Panc1 (cell line): Measurements from ENCODE around the gene RABGAP1. TPM values are rescaled to one million over a fixed set of nuclear protein-coding genes. Genes with fewer than 3 reads are reported as not detected.

Experiments used
- ATAC-seq: fragments of 200-7000 bp; cut with Tn5 transposase; 2 replicates; pipeline ENCODE4 v1.9.1; 2020; ENCODE audit warnings: mild to moderate bottlenecking, moderate library complexity
- BruUV-seq: library from RNA; stranded (reverse); fragments of 400-500 nt; replicated peaks from 2 replicates; lab custom pipeline; 2021; lab: Mats Ljungman, UMichigan
- CTCF ChIA-PET: fragments of 300-600 bp; sonication (Branson Sonifier 250); formaldehyde crosslinking; loops from one replicate; lab custom pipeline; 2022; ENCODE audit warnings: antibody characterized with exemption; lab: Charles Lee
- POLR2A ChIA-PET: fragments of 300-600 bp; sonication (Branson Sonifier 250); formaldehyde crosslinking; loops from one replicate; lab custom pipeline; 2022; ENCODE audit warnings: antibody characterized with exemption; lab: Charles Lee
- DNase-seq: peaks from one replicate; pipeline ENCODE4 v3.0.0-alpha.2; 2010; ENCODE audit warnings: low read depth, low spot score
- H3K27ac ChIP-seq: 2 replicates; pipeline ENCODE4 v1.5.1; 2011; ENCODE audit warnings: mild to moderate bottlenecking, low read length, inconsistent platforms
- H3K27me3 ChIP-seq: fragments of 200-500 bp; sonication (Bioruptor generic); 2 replicates; pipeline ENCODE4 v1.6.0; 2014; ENCODE audit warnings: low read length, inconsistent platforms; ENCODE audit not compliant: control insufficient read depth, insufficient read depth
- H3K36me3 ChIP-seq: fragments of 200-500 bp; sonication (Bioruptor generic); 2 replicates; pipeline ENCODE4 v1.5.1; 2014; ENCODE audit warnings: inconsistent platforms, mild to moderate bottlenecking, low read length, moderate library complexity; ENCODE audit not compliant: control insufficient read depth, insufficient read depth
- H3K4me1 ChIP-seq: 2 replicates; pipeline ENCODE4 v1.5.1; 2011; ENCODE audit warnings: inconsistent platforms, mild to moderate bottlenecking, low read length, moderate library complexity; ENCODE audit not compliant: control insufficient read depth, insufficient read depth
- H3K4me3 ChIP-seq, 2 experiments: 2 replicates each; pipeline ENCODE4 v1.5.1; 2011 to 2012; ENCODE audit warnings: low read depth in 2 of 2, low read length in 2 of 2, mild to moderate bottlenecking in 2 of 2, inconsistent platforms in 1 of 2, moderate library complexity in 1 of 2
- H3K9me3 ChIP-seq: fragments of 200-500 bp; sonication (Bioruptor generic); 2 replicates; pipeline ENCODE4 v1.5.1; 2014; ENCODE audit warnings: low read depth, mild to moderate bottlenecking, inconsistent platforms, low read length, moderate library complexity; ENCODE audit not compliant: control insufficient read depth, insufficient read depth
- POLR2AphosphoS5 ChIP-seq: IDR thresholded peaks from 2 replicates; pipeline ENCODE4 v1.6.1; 2012; ENCODE audit warnings: mild to moderate bottlenecking, low read depth, low read length, moderate library complexity
- SIN3A ChIP-seq: IDR thresholded peaks from 2 replicates; pipeline ENCODE4 v1.6.1; 2012; ENCODE audit warnings: low read depth, mild to moderate bottlenecking, low read length, moderate library complexity, borderline replicate concordance; ENCODE audit not compliant: insufficient read depth
- TCF7L2 ChIP-seq: IDR thresholded peaks from 2 replicates; pipeline ENCODE4 v1.6.1; 2011; ENCODE audit warnings: mild to moderate bottlenecking, low read depth, low read length, inconsistent platforms
- in situ Hi-C: cut with HindIII; loops from 2 replicates; pipeline ENCODE4 v1.10.0; 2016; ENCODE audit warnings: low sequenced_read_pairs, low pct_unique_long_range_greater_than_20kb
- intact Hi-C: fragments of 100-400 bp; cut with micrococcal nuclease; formaldehyde crosslinking; loops from one replicate; pipeline ENCODE4 v1.10.0; 2022; ENCODE audit not compliant: unreplicated experiment
- total RNA-seq: library from RNA; stranded (reverse); gene quantifications from one replicate; pipeline ENCODE4 v1.2.1, GENCODE V29; 2021; ENCODE audit not compliant: unreplicated experiment
- TF ChIP-seq, protein P1 (sequence below): fragments of 450-650 bp; IDR thresholded peaks from 2 replicates; pipeline ENCODE4 v1.5.1; 2017; ENCODE audit warnings: mild to moderate bottlenecking
- TF ChIP-seq, protein P2 (sequence below), 2 experiments: IDR thresholded peaks; 2 replicates each; pipeline ENCODE4 v1.6.1; 2011 to 2012; ENCODE audit warnings: low read depth in 2 of 2, control low read depth in 1 of 2, low read length in 1 of 2, mild to moderate bottlenecking in 1 of 2, moderate library complexity in 1 of 2; ENCODE audit not compliant: insufficient read depth in 1 of 2

RABGAP1 gene
- total RNA-seq, 1 experiment from 2014 or later, result 41.4 TPM

DNA sequence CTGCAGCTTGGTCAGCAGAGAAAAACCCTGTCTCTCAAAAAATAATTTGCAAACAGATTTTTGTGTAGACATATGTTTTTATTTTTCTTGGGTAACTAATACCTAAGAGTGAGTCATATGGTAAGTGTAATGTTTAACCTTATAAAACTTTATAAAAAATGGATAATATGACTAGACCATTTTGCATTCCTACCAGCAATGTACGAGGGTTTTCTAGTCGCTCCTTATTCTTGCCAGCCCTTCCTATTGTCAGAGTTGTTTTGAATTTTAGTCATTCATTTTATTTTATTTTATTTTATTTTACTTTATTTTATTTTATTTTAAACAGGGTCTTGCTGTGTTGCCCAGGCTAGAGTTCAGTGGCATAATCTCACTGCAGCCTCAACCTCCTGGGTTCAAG, 37.8 kb downstream of the RABGAP1 start:
- in situ Hi-C loops (no loop called here), intact Hi-C loops (no loop called here)
- Histone ChIP-seq H3K36me3 (no peaks in the 10 kb centered on the region), H3K27me3 (no peaks in the 10 kb centered on the region), H3K4me1 (no peaks in the 10 kb centered on the region), H3K4me3 (no peak overlapping the region), H3K9me3 (no peaks in the 10 kb centered on the region), H3K27ac (no peak overlapping the region)
- TF ChIP-seq POLR2AphosphoS5, result no peak
- TF ChIP-seq, protein P1, sequence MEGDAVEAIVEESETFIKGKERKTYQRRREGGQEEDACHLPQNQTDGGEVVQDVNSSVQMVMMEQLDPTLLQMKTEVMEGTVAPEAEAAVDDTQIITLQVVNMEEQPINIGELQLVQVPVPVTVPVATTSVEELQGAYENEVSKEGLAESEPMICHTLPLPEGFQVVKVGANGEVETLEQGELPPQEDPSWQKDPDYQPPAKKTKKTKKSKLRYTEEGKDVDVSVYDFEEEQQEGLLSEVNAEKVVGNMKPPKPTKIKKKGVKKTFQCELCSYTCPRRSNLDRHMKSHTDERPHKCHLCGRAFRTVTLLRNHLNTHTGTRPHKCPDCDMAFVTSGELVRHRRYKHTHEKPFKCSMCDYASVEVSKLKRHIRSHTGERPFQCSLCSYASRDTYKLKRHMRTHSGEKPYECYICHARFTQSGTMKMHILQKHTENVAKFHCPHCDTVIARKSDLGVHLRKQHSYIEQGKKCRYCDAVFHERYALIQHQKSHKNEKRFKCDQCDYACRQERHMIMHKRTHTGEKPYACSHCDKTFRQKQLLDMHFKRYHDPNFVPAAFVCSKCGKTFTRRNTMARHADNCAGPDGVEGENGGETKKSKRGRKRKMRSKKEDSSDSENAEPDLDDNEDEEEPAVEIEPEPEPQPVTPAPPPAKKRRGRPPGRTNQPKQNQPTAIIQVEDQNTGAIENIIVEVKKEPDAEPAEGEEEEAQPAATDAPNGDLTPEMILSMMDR, result no peak
- TF ChIP-seq, protein P2, sequence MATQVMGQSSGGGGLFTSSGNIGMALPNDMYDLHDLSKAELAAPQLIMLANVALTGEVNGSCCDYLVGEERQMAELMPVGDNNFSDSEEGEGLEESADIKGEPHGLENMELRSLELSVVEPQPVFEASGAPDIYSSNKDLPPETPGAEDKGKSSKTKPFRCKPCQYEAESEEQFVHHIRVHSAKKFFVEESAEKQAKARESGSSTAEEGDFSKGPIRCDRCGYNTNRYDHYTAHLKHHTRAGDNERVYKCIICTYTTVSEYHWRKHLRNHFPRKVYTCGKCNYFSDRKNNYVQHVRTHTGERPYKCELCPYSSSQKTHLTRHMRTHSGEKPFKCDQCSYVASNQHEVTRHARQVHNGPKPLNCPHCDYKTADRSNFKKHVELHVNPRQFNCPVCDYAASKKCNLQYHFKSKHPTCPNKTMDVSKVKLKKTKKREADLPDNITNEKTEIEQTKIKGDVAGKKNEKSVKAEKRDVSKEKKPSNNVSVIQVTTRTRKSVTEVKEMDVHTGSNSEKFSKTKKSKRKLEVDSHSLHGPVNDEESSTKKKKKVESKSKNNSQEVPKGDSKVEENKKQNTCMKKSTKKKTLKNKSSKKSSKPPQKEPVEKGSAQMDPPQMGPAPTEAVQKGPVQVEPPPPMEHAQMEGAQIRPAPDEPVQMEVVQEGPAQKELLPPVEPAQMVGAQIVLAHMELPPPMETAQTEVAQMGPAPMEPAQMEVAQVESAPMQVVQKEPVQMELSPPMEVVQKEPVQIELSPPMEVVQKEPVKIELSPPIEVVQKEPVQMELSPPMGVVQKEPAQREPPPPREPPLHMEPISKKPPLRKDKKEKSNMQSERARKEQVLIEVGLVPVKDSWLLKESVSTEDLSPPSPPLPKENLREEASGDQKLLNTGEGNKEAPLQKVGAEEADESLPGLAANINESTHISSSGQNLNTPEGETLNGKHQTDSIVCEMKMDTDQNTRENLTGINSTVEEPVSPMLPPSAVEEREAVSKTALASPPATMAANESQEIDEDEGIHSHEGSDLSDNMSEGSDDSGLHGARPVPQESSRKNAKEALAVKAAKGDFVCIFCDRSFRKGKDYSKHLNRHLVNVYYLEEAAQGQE (IDR thresholded peaks at IDR 0.05; ENCODE audit: insufficient read depth in 1 of 2, low read depth in 2 of 2, low read length in 1 of 2), result no peak
- no peak for TF ChIP-seq SIN3A
- no TSS peak for BruUV-seq
- ChIA-PET CTCF (no interaction called here), POLR2A (no interaction called here)
- ATAC-seq, result no peak
- no peak for DNase-seq

DNA sequence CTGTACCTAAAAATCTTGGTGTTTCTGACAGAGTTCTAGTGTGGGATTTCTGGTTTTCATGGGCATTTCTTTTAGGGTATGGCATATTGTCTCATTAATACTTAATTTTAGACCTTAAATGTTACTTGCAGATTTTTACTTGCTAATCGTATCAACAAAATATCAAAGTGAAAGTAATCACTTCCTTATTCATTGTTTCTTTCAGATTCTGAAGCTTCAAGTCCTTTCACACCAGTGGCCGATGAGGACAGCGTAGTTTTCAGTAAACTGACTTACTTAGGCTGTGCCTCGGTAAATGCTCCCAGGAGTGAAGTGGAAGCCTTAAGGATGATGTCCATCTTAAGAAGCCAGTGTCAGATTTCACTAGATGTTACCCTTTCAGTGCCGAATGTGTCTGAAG, 45.2 kb downstream of the RABGAP1 start:
- DNase-seq (no peak), ATAC-seq (no peak)
- no TSS peak for BruUV-seq
- intact Hi-C loops, result no loop called here
- H3K27me3 ChIP-seq, result no peaks in the 10 kb centered on the region
- in situ Hi-C loops, result no loop called here
- ChIA-PET CTCF (no interaction called here), POLR2A (no interaction called here)
- no peaks in the 10 kb centered on the region for H3K4me1 ChIP-seq
- H3K9me3 ChIP-seq, result no peaks in the 10 kb centered on the region
- H3K27ac ChIP-seq, result no peak overlapping the region
- TF ChIP-seq, protein P1, result no peak
- TF ChIP-seq TCF7L2, result no peak
- TF ChIP-seq POLR2AphosphoS5, result no peak
- no peak for TF ChIP-seq SIN3A
- TF ChIP-seq, protein P2 (IDR thresholded peaks at IDR 0.05; ENCODE audit: insufficient read depth in 1 of 2, low read depth in 2 of 2, low read length in 1 of 2), result no peak
- H3K4me3 ChIP-seq, result no peak overlapping the region
- peaks cover 12% of the 10 kb centered on the region for H3K36me3 ChIP-seq
